Renal pelvis (tissue), 12 donors: ENCODE results near the gene GOLGA6L26. TPM values are rescaled to one million over a fixed set of nuclear protein-coding genes. Genes with fewer than 3 reads are reported as not detected.
"Not testable (repeated sequence)": the region's sequence is repeated elsewhere in the genome, so short reads cannot be mapped to it uniquely, and the experiment has no call there.

Source experiments
- DNase-seq: peaks from one replicate; pipeline ENCODE4 v3.0.0-alpha.2; 2013
- long read RNA-seq, 16 experiments: transcript quantifications; one replicate each; lab custom pipeline, GENCODE V29; 2026
- polyA plus RNA-seq, 3 donors: library from polyadenylated mRNA; unstranded; fragments of 120-200 nt; gene quantifications; one replicate each; pipeline ENCODE4 v1.2.1, GENCODE V29; 2013; ENCODE audit not compliant: insufficient read length in 3 of 3

GOLGA6L26 gene
- not detected for polyA plus RNA-seq
- long read RNA-seq, donor 1 = 0 reads
- long read RNA-seq, donor 2 = 0 reads
- long read RNA-seq, donor 3 = 0 reads
- long read RNA-seq, donor 4 = 0 reads
- long read RNA-seq, donor 5 = 0 reads
- long read RNA-seq, donor 6 = 0 reads
- long read RNA-seq, donor 7 = 0 reads
- long read RNA-seq, donor 8 = 0 reads
- long read RNA-seq, donor 9 = 0 reads
- long read RNA-seq, donor 10 = 0 reads
- long read RNA-seq, donor 11 = 0 reads
- long read RNA-seq, donor 12 = 0 reads
- long read RNA-seq, donor 13 = 0 reads
- long read RNA-seq, donor 14 = 0 reads
- long read RNA-seq, donor 15 = 0 reads
- long read RNA-seq, donor 16 = 0 reads

DNA sequence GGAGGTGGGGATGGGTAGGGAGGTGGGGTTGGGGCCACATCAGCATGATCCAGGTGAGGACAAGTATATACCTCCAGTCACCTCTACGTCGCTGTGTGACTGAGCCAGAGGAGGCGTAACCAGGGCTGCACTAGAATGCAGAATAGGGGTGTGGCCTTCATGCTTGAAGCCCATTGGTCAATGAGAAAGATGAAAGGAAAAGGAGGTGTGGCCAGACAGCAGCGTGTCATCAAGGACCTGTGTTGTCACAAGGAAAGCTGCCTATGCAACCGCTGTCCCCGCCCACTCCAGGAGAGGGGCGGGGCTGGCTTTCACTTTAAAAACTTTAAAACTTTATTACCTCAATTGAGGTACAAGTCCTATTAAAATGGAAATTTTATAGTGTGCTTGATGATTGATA, at the start of gene GOLGA6L26:
GOLGA6L26 (minus strand) TSS at position 101 of the 400 bp plus-strand sequence; CDS start at position 40, 61 bp downstream.
- DNase-seq = not testable (repeated sequence)

DNA sequence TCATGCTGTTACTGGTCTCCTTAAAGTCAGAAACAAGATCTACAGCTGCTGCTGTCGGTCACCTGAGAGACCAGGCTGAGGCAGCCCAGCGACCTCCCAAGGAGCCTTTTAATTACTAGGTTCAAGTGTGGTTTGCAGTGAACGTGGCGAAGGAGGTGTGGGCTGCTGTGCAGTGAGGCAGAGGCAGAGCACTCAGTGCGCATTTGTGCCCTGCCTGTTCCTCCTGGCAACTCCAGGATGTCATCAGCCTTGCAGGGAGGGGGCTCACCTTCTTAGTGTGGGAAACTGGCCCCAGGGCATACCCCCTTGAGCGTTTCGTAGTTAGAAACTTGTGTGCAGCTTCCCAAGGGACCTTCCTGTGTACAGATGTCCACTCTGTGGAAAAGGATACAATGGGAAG, 47.2 kb upstream of the GOLGA6L26 start:
- DNase-seq = not testable (repeated sequence)

DNA sequence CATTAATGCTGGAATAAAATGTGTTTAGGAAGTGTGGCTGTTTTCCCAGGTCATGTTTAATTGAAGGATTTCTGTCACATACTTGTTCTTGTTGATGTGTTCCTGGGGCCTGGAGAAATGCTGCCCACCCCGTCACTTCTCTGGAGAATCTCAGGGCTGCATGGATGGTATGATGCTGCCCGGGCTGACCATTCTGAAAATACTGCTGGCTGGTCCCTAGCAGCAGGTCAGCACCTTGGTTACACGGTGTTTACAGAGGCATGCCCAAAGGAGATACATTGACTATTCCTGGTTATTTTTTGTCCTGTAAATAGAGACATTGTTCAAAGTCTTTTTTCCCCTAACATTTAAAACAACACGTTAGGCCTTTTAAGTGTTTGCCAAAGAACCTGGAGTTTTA, 46.7 kb upstream of the GOLGA6L26 start:
- DNase-seq = not testable (repeated sequence)

GRCh38 chr15:23378946-23379345, 45.0 kb upstream of the GOLGA6L26 start:
- DNase-seq = not testable (repeated sequence)

DNA sequence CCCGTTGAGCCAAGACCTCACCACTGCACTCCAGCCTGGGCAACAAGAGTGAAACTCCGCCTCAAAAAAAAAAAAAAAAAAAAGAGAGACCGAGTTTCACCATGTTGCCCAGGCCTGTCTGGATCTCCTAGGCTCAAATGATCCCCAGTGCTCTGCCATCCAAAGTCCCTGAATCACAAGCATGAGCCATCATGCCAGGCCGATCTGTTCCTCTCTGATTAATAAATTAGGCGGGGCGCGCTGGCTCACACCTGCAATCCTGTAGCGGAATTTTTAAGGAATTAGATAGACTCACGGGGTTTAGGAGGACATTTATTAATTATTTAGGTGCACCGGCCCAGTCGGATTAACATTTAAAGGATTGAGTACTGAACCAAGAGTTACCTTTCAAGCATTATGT, 40.2 kb upstream of the GOLGA6L26 start:
- not testable (repeated sequence) for DNase-seq

DNA sequence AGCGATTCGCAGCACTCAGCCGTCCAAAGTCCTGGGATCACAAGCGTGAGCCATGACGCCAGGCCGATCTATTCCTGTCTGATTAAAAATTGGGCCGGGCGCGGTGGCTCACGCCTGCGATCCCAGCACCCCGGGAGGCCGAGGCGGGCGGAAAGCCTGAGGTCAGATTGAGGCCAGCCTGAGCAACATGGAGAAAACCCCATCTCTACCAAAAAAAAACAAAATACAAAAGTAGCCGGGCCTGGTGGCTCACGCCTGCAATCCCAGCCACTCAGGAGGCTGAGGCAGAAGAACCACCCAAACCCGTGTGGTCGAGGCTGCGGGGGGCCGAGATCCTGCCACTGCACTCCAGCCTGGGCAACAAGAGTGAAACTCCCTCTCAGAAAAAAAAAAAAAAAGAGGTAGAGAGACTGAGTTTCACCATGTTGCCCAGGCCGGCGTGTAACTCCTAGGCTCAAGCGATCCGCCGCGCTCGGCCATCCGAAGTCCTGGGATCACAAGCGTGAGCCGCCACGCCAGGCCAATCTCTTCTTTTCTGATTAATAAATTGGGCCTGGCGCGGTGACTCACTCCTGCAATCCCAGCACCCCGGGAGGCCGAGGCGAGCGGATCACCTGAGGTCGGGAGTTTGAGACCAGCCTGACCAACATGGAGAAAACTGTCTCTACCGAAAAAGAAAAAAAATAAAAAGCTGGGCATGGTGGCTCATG, 39.0 kb upstream of the GOLGA6L26 start:
- DNase-seq = not testable (repeated sequence)

- no peak for DNase-seq
Observed at GRCh38 chr15:23372284-23372683, 38.3 kb upstream of the GOLGA6L26 start.

DNA sequence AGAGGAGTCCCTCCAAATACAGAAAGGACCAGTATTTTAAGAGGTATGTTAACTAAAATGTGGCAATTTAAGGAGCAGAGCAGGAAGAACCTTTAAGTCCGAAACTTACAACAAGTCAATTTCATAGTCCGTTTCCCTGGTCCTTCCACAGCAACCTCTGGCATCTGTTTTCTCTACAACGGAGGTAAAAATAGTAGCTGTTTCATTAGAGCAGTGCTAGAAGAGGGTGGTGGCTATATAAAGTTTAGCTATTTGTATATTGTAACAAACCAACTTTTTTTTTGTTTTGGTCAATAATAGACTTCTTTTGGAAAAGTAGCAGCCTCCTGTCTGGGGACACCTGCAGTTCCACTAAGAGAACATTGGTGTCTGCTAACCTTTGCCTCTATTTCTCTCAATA, 37.9 kb upstream of the GOLGA6L26 start:
- DNase-seq = not testable (repeated sequence)

DNA sequence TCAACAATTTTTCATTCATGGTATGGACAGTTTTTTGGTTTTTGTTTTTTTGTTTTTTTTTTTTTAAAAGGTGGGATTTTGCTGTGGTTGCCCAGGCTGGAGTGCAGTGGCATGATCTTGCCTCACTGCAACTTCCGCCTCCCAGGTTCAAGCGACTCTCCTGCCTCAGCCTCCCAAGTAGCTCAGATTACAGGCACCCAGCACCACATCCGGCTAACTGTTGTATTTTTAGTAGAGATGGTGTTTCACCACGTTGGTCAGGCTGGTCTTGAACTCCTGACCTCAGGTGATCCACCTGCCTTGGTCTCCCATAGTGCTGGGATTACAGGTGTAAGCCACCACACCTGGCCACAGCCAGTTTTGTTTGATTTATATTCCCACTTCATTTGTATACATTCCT, 37.1 kb upstream of the GOLGA6L26 start:
- not testable (repeated sequence) for DNase-seq

DNA sequence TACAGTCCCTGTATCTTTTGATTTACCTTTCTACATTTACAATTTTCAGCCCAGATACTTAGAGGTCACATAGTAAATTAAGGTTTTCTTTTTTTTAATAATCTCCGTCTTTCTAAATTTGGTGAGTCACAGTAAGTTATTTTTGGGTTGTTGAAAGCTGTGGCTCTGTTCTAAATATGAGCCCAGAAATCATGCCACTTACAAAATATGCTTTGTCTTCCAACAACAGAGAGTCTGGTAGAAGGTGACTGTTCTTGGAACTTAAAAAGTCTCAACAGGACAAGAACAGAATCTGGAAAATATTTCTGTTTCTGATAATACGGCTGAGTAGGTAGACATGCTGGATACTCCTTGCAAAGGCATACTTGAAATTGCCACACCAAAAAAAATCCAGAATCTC, 36.6 kb upstream of the GOLGA6L26 start:
- DNase-seq = no peak

DNA sequence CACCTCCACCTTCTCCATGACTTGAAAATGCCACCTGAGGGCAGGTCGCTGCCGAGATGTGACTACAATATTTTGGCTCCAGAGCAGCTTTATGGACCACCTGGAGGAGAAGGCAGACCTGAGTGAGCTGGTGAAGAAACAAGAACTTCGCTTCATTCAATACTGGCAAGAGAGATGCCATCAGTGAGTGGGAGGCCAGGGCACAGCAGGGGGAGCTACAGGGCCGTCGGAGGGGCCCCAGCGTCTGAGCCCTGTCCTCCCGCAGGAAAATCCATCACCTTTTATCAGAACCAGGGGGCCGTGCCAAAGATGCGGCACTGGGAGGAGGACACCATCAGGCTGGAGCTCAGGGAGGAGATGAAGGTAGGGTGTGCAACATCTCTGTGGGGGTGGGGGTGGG, 30.3 kb upstream of the GOLGA6L26 start:
- DNase-seq = not testable (repeated sequence)

DNA sequence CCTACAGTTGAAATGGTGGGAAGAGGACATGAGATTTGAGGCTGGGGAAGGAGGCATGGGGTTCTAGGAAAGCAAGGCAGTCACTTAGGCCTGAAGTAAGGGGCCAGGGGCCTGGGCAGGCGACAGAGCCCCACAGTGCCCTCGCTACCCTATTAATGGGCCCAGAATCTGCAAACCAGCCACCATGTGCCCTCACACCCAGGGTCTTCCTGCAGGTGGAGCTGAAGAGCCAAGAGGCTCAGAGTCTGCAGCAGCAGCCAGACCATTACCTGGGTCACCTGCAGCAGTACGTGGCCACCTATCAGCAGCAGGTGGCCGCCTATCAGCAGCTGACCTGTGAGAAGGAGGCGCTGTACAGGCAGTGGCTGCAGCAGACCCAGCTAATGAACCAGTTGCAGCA, 28.6 kb upstream of the GOLGA6L26 start:
- DNase-seq = not testable (repeated sequence)

DNA sequence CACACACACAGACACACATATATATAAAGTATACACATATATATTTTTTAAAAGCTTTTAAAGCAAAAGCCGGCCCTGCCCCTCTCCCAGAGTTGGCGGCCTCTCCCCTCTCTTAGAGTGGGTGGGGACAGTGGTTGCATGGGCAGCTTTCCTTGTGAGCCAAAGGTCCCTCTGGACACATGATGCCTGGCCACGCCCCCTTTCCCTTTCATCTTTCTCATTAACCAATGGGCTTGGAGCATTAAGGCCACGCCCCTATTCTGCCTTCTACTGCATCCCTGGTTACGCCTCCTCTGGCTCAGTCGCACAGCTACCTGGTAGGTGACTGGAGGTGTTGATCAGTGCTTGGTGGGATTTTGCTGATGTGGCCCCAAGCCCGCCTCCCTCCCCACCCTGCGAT, 20.5 kb upstream of the GOLGA6L26 start, which contains the start of gene GOLGA8S:
GOLGA8S (plus strand) TSS at position 301 of the 400 bp plus-strand sequence; CDS start at position 363, 62 bp downstream.
- not testable (repeated sequence) for DNase-seq

DNA sequence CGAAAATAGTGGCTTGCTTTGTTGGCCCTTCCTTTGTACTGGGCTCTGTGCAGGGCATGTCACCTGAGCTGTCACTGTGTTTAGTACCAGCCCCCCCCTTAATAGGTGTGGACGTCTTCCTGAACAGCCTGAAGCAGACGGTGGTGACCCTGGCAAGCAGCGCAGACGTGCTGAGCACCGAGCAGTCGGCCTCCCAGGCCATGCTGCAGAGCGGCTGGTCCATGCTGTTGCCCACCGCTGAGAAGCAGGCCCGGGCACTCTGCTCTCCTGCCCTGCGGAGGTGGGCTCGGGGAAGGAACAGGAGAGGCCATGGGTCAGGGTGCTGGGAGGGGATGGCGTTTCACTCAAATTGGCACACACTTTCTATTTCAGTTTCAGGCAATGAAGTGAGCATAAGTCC, 22.8 kb downstream of the GOLGA6L26 start:
- DNase-seq = not testable (repeated sequence)

DNA sequence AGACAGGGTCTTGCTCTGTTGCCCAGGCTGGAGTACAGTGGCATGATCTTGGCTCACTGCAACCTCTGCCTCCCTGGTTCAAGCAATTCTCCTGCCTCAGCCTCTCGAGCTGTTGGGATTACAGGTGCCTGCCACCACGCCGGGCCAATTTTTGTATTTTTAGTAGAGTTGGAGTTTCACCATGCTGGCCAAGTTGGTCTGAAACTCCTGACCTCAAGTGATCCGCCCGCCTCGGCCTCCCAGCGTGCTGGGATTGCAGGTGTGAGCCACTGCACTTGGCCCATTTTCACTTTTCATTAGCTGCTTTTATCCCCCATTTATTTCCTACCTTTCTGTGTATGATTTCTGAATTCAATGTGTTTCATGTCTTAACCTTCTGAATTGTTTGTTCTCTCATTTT, 28.1 kb downstream of the GOLGA6L26 start:
- not testable (repeated sequence) for DNase-seq

DNA sequence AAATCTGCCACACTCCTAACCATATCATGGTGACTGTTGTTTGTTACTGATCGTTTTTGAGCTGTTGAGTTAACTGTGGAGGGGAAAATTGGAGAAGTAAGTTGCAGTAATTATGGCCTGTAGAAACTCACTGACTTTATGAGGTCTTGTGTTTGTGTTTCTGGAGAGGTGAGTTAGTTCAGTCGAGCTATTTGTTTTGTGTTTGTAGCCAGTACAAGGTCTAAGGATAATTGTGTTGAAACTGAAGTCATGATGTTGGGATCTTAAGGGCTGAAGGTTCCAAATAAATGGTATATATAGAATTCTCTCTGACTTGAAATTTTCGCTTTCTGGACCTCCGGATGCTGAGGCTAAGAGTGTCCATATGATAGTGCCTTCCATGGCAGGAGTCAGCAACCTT, 29.2 kb downstream of the GOLGA6L26 start:
- DNase-seq = not testable (repeated sequence)

GRCh38 chr15:23304267-23304666, 29.7 kb downstream of the GOLGA6L26 start:
- DNase-seq = not testable (repeated sequence)

GRCh38 chr15:23303654-23304053, 30.3 kb downstream of the GOLGA6L26 start:
- not testable (repeated sequence) for DNase-seq

GRCh38 chr15:23303246-23303645, 30.8 kb downstream of the GOLGA6L26 start:
- DNase-seq = not testable (repeated sequence)
